GM23338 (cell line): ENCODE data around the gene TMEM37. TPM values are rescaled to one million over a fixed set of nuclear protein-coding genes. Genes with fewer than 3 reads are reported as not detected.

ENCODE experiments used
- ATAC-seq: fragments of 200-7000 bp; cut with Tn5 transposase; 3 replicates; pipeline ENCODE4 v1.9.1; 2020
- DNase-seq: peaks from one replicate; pipeline ENCODE4 v3.0.0-alpha.2; 2015; ENCODE audit warnings: low spot score
- H2AFZ ChIP-seq: fragments of 200-600 bp; sonication (generic); 2 replicates; pipeline ENCODE4 v1.8.0; 2016; ENCODE audit warnings: antibody characterized with exemption, mild to moderate bottlenecking, moderate library complexity
- H3F3A ChIP-seq: fragments of 200-600 bp; sonication (generic); replicated peaks from 2 replicates; pipeline ENCODE4 v1.8.0; 2017; ENCODE audit warnings: antibody characterized with exemption, mixed run types, low read depth
- H3K27ac ChIP-seq: fragments of 200-600 bp; sonication (generic); 2 replicates; pipeline ENCODE4 v1.6.1; 2016; ENCODE audit warnings: low read depth
- H3K27me3 ChIP-seq: fragments of 200-600 bp; sonication (generic); 2 replicates; pipeline ENCODE4 v1.8.0; 2016; ENCODE audit warnings: mild to moderate bottlenecking, mixed run types, moderate library complexity; ENCODE audit not compliant: insufficient read depth
- H3K36me3 ChIP-seq: fragments of 200-600 bp; sonication (generic); 2 replicates; pipeline ENCODE4 v1.8.0; 2016; ENCODE audit warnings: mild to moderate bottlenecking; ENCODE audit not compliant: insufficient read depth
- H3K4me1 ChIP-seq: fragments of 200-600 bp; sonication (generic); 2 replicates; pipeline ENCODE4 v1.8.0; 2016; ENCODE audit warnings: mild to moderate bottlenecking, moderate library complexity; ENCODE audit not compliant: insufficient read depth
- H3K4me2 ChIP-seq: fragments of 200-600 bp; sonication (generic); 2 replicates; pipeline ENCODE4 v1.7.1; 2017; ENCODE audit warnings: mixed run types
- H3K4me3 ChIP-seq: fragments of 200-600 bp; sonication (generic); 2 replicates; pipeline ENCODE4 v1.6.1; 2016; ENCODE audit warnings: mixed run types
- H3K79me2 ChIP-seq: fragments of 200-600 bp; sonication (generic); replicated peaks from 2 replicates; pipeline ENCODE4 v1.8.0; 2017; ENCODE audit warnings: mild to moderate bottlenecking; ENCODE audit not compliant: insufficient read depth
- H3K9me2 ChIP-seq: fragments of 200-600 bp; sonication (generic); 2 replicates; pipeline ENCODE4 v1.8.0; 2017; ENCODE audit not compliant: insufficient read depth
- H4K20me1 ChIP-seq: fragments of 200-600 bp; sonication (generic); replicated peaks from 2 replicates; pipeline ENCODE4 v1.8.0; 2017; ENCODE audit warnings: mild to moderate bottlenecking; ENCODE audit not compliant: insufficient read depth
- H3K27ac Mint-ChIP-seq: 2 replicates; pipeline ENCODE4 v1.8.0; 2020; ENCODE audit warnings: inconsistent platforms, mild to moderate bottlenecking, moderate library complexity, mixed read lengths
- H3K27me3 Mint-ChIP-seq: 3 replicates; pipeline ENCODE4 v1.8.0; 2022; ENCODE audit warnings: low read depth, mild to moderate bottlenecking, moderate library complexity, mixed read lengths, inconsistent platforms; ENCODE audit not compliant: insufficient read depth, poor library complexity
- H3K36me3 Mint-ChIP-seq: 3 replicates; pipeline ENCODE4 v1.8.0; 2021; ENCODE audit warnings: low read depth, mild to moderate bottlenecking, inconsistent platforms, moderate library complexity, mixed read lengths
- H3K4me1 Mint-ChIP-seq: 3 replicates; pipeline ENCODE4 v1.8.0; 2020; ENCODE audit warnings: mild to moderate bottlenecking, inconsistent platforms, mixed read lengths
- H3K4me3 Mint-ChIP-seq: 3 replicates; pipeline ENCODE4 v1.8.0; 2021; ENCODE audit warnings: moderate library complexity, mild to moderate bottlenecking, inconsistent platforms, mixed read lengths
- H3K9me3 Mint-ChIP-seq: 3 replicates; pipeline ENCODE4 v1.8.0; 2020; ENCODE audit warnings: moderate library complexity, mild to moderate bottlenecking, inconsistent platforms, mixed read lengths
- CREB1 ChIP-seq: fragments of 250-450 bp; sonication (Bioruptor Pico); IDR thresholded peaks from 2 replicates; pipeline ENCODE4 v1.5.0; 2020; ENCODE audit warnings: low read depth, mild to moderate bottlenecking, moderate library complexity
- EZH2 ChIP-seq: fragments of 200-600 bp; sonication (generic); IDR thresholded peaks from one replicate; pipeline ENCODE4 v1.8.0; 2017; ENCODE audit warnings: antibody characterized with exemption, mild to moderate bottlenecking, low read depth; ENCODE audit not compliant: unreplicated experiment
- EZH2phosphoT487 ChIP-seq: fragments of 200-600 bp; sonication (generic); IDR thresholded peaks from one replicate; pipeline ENCODE4 v1.8.1; 2018; ENCODE audit warnings: antibody characterized with exemption; ENCODE audit not compliant: unreplicated experiment
- JUNB ChIP-seq: IDR thresholded peaks from one replicate; pipeline ENCODE4 v1.6.1; 2016; ENCODE audit warnings: antibody characterized with exemption; ENCODE audit not compliant: unreplicated experiment
- NANOG ChIP-seq: IDR thresholded peaks from 2 replicates; pipeline ENCODE4 v1.6.1; 2016; ENCODE audit warnings: antibody characterized with exemption, borderline replicate concordance
- POLR2AphosphoS5 ChIP-seq: IDR thresholded peaks from 2 replicates; pipeline ENCODE4 v1.6.1; 2016; ENCODE audit warnings: antibody characterized with exemption, low read depth
- STAT1 ChIP-seq: IDR thresholded peaks from one replicate; pipeline ENCODE4 v1.6.1; 2016; ENCODE audit warnings: antibody characterized with exemption; ENCODE audit not compliant: unreplicated experiment
- ZNF114 ChIP-seq: fragments of 250-450 bp; sonication (Bioruptor Pico); IDR thresholded peaks from 2 replicates; pipeline ENCODE4 v1.5.0; 2020; ENCODE audit warnings: mild to moderate bottlenecking, moderate library complexity
- ZNF331 ChIP-seq: fragments of 250-450 bp; sonication (Bioruptor Pico); IDR thresholded peaks from 2 replicates; pipeline ENCODE4 v1.5.0; 2020; ENCODE audit warnings: low read depth, mild to moderate bottlenecking, moderate library complexity
- polyA plus RNA-seq: library from polyadenylated mRNA; unstranded; fragments of >200 nt; fragmentation: Nextera tagmentation; extraction: Ambion mirVana; gene quantifications from 2 replicates; pipeline ENCODE4 v1.2.1, GENCODE V29; 2016
- total RNA-seq: library from RNA; depleted of rRNA; stranded (reverse); fragments of >200 nt; shearing (Covaris generic); gene quantifications from 2 replicates; pipeline ENCODE4 v1.2.3, GENCODE V29; 2014
- TF ChIP-seq, protein P1 (sequence below), 2 experiments: fragments of 200-600 bp in 1 of 2; sonication (generic) in 1 of 2; conservative IDR thresholded peaks; 2 replicates each; pipeline versions ENCODE4 v1.5.1 to v1.6.1; 2016 to 2017; ENCODE audit warnings: antibody characterized with exemption in 2 of 2, low read depth in 2 of 2, mild to moderate bottlenecking in 2 of 2, moderate library complexity in 1 of 2
- TF ChIP-seq, protein P2 (sequence below): IDR thresholded peaks from one replicate; pipeline ENCODE4 v1.6.1; 2018; ENCODE audit warnings: antibody characterized with exemption; ENCODE audit not compliant: unreplicated experiment
- TF ChIP-seq, protein P3 (sequence below): IDR thresholded peaks from 2 replicates; pipeline ENCODE4 v1.6.1; 2016; ENCODE audit warnings: antibody characterized with exemption

Gene TMEM37
- total and polyA plus RNA-seq, 2 experiments from 2014 or later = 8.6 to 8.8 TPM

DNA sequence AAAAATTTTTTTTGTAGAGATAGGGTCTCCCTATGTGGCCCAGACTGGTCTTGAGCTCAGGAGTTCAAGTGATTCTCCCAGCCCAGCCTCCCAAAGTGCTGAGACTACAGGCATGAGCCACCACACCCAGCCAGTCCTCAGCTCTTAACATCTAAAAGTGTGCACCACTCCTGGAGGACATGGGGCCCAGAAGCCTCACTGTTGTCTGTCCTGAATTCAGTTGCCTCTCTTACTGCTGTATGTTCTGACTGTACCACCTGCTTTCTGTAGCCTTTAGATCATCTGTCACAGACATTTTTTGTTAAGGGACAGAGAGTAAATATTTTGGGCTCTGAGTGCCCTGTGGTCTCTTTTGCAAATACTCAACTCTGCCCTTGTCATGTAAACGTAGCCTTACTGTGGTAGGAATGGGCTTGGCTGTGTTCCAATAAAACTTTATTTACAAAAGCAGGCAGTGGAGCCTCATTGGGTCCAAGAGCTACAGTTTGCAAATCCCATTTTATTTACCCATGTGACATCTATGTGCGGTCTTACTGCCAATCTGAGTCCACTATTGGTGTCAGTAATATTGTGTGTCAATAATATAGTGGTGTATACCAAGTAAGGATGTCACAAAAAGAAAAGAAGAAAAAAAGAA is 38.1 kb downstream of the TMEM37 start:
- H3K27me3 Mint-ChIP-seq = peaks cover 4% of the 10 kb centered on the region
- H3K4me1 Mint-ChIP-seq = peaks cover 8% of the 10 kb centered on the region
- no peak overlapping the region; the same call in 1 of the 2 replicates for H3K27ac Mint-ChIP-seq
- Histone ChIP-seq H3K36me3 (no peaks in the 10 kb centered on the region), H3F3A (no peaks in the 10 kb centered on the region), H3K4me1 (peaks cover 8% of the 10 kb centered on the region), H3K27me3 (no peaks in the 10 kb centered on the region), H3K9me2 (0 out of 2 replicates have a peak, but pooled peaks cover 5% of the 10 kb centered on the region), H4K20me1 (no peaks in the 10 kb centered on the region), H3K4me3 (no peak overlapping the region), H3K4me2 (no peak overlapping the region; the same call in 1 of the 2 replicates), H3K27ac (no peak overlapping the region), H3K79me2 (no peaks in the 10 kb centered on the region), H2AFZ (0 out of 2 replicates have a peak overlapping the region, but pooled peaks have one; percentile 74)
- H3K4me3 Mint-ChIP-seq = no peak overlapping the region
- no peak for ATAC-seq
- no peak for DNase-seq
- H3K9me3 Mint-ChIP-seq = no peaks in the 10 kb centered on the region; the same call in 2 of the 3 replicates
- no peaks in the 10 kb centered on the region for H3K36me3 Mint-ChIP-seq
- no peak for TF ChIP-seq ZNF331 (CRISPR knock-in tag)
- TF ChIP-seq EZH2 = no peak
- no peak for TF ChIP-seq EZH2phosphoT487
- TF ChIP-seq POLR2AphosphoS5 = no peak
- no peak for TF ChIP-seq ZNF114 (CRISPR knock-in tag)

DNA sequence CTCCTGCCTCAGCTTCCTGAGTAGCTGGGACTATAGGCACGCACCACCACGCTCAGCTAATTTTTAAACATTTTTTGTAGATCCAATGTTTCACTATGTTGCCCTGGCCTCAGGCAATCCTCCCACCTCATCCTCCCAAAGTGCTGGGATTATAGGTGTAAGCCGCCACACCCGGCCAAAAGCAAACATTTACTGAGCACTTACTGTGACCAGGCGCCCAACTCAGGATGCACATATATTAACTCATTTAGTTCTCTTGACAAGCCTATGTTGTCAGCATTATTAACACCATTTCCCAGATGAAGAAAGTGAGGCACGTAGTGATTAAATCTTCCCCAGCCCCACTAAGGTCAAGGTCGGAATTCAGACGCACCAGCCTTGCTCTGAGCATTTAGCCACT is 41.1 kb downstream of the TMEM37 start:
- Histone ChIP-seq H3K9me2 (0 out of 2 replicates have a peak, but pooled peaks cover 5% of the 10 kb centered on the region), H3K4me2 (no peak overlapping the region), H2AFZ (no peak overlapping the region), H3K4me1 (peaks cover 15% of the 10 kb centered on the region), H3K27ac (no peak overlapping the region), H3F3A (no peaks in the 10 kb centered on the region), H3K4me3 (no peak overlapping the region), H3K27me3 (no peaks in the 10 kb centered on the region), H3K79me2 (no peaks in the 10 kb centered on the region), H3K36me3 (no peaks in the 10 kb centered on the region), H4K20me1 (no peaks in the 10 kb centered on the region)
- H3K27ac Mint-ChIP-seq = no peak overlapping the region
- DNase-seq = no peak
- H3K4me3 Mint-ChIP-seq = no peak overlapping the region
- no peaks in the 10 kb centered on the region; the same call in 2 of the 3 replicates for H3K9me3 Mint-ChIP-seq
- peaks cover 23% of the 10 kb centered on the region for H3K4me1 Mint-ChIP-seq
- no peak for ATAC-seq
- peaks cover 4% of the 10 kb centered on the region for H3K27me3 Mint-ChIP-seq
- H3K36me3 Mint-ChIP-seq = no peaks in the 10 kb centered on the region
- no peak for TF ChIP-seq POLR2AphosphoS5
- TF ChIP-seq, protein P1, sequence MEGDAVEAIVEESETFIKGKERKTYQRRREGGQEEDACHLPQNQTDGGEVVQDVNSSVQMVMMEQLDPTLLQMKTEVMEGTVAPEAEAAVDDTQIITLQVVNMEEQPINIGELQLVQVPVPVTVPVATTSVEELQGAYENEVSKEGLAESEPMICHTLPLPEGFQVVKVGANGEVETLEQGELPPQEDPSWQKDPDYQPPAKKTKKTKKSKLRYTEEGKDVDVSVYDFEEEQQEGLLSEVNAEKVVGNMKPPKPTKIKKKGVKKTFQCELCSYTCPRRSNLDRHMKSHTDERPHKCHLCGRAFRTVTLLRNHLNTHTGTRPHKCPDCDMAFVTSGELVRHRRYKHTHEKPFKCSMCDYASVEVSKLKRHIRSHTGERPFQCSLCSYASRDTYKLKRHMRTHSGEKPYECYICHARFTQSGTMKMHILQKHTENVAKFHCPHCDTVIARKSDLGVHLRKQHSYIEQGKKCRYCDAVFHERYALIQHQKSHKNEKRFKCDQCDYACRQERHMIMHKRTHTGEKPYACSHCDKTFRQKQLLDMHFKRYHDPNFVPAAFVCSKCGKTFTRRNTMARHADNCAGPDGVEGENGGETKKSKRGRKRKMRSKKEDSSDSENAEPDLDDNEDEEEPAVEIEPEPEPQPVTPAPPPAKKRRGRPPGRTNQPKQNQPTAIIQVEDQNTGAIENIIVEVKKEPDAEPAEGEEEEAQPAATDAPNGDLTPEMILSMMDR (conservative IDR thresholded peaks at IDR 0.05; ENCODE audit: low read depth in 2 of 2) = no peak
- TF ChIP-seq JUNB = no peak
- no peak for TF ChIP-seq ZNF114 (CRISPR knock-in tag)
- no peak for TF ChIP-seq STAT1
- no peak for TF ChIP-seq CREB1 (CRISPR knock-in tag)
- TF ChIP-seq EZH2phosphoT487 = no peak
- TF ChIP-seq, protein P2, sequence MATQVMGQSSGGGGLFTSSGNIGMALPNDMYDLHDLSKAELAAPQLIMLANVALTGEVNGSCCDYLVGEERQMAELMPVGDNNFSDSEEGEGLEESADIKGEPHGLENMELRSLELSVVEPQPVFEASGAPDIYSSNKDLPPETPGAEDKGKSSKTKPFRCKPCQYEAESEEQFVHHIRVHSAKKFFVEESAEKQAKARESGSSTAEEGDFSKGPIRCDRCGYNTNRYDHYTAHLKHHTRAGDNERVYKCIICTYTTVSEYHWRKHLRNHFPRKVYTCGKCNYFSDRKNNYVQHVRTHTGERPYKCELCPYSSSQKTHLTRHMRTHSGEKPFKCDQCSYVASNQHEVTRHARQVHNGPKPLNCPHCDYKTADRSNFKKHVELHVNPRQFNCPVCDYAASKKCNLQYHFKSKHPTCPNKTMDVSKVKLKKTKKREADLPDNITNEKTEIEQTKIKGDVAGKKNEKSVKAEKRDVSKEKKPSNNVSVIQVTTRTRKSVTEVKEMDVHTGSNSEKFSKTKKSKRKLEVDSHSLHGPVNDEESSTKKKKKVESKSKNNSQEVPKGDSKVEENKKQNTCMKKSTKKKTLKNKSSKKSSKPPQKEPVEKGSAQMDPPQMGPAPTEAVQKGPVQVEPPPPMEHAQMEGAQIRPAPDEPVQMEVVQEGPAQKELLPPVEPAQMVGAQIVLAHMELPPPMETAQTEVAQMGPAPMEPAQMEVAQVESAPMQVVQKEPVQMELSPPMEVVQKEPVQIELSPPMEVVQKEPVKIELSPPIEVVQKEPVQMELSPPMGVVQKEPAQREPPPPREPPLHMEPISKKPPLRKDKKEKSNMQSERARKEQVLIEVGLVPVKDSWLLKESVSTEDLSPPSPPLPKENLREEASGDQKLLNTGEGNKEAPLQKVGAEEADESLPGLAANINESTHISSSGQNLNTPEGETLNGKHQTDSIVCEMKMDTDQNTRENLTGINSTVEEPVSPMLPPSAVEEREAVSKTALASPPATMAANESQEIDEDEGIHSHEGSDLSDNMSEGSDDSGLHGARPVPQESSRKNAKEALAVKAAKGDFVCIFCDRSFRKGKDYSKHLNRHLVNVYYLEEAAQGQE = no peak
- TF ChIP-seq, protein P3, sequence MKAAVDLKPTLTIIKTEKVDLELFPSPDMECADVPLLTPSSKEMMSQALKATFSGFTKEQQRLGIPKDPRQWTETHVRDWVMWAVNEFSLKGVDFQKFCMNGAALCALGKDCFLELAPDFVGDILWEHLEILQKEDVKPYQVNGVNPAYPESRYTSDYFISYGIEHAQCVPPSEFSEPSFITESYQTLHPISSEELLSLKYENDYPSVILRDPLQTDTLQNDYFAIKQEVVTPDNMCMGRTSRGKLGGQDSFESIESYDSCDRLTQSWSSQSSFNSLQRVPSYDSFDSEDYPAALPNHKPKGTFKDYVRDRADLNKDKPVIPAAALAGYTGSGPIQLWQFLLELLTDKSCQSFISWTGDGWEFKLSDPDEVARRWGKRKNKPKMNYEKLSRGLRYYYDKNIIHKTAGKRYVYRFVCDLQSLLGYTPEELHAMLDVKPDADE = no peak
- TF ChIP-seq EZH2 = no peak
- no peak for TF ChIP-seq NANOG
- no peak for TF ChIP-seq ZNF331 (CRISPR knock-in tag)
